ENCODE results near the gene PIGR.

DNA sequence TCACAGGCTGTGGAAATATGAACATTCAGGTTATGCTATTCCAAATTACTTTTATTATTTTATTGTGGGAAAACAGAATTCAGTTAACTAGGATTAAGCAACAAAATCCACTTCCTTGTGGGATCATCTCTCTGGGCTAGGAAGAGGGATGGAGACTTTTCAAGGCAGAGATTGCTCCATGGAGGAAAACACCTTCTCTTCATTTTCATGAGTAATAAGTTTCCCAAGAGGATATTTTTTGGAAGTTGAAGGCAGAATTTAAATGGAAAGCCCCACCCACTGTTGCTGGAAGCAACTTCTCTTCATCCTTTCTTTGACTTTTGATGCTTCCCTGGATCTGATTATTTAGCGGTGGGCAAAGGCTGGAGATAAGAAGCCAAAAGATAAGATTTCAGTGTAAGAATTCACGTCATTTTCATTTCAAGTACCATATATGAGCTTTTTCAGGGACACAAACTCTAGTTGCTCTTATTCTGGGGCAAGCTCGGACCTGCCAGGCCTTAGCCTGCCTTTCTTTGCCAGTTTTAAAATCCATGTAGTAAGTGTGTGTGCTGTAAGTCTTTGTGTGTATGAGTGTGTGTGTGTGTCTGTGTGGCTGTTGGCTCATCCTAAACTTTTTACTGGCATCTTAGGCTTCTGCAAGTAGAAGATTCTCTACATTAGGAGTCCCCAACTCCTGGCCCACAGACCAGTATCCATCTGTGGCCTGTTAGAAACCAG is 60.8 kb downstream of the PIGR start:
- TF ChIP-seq, protein P1, sequence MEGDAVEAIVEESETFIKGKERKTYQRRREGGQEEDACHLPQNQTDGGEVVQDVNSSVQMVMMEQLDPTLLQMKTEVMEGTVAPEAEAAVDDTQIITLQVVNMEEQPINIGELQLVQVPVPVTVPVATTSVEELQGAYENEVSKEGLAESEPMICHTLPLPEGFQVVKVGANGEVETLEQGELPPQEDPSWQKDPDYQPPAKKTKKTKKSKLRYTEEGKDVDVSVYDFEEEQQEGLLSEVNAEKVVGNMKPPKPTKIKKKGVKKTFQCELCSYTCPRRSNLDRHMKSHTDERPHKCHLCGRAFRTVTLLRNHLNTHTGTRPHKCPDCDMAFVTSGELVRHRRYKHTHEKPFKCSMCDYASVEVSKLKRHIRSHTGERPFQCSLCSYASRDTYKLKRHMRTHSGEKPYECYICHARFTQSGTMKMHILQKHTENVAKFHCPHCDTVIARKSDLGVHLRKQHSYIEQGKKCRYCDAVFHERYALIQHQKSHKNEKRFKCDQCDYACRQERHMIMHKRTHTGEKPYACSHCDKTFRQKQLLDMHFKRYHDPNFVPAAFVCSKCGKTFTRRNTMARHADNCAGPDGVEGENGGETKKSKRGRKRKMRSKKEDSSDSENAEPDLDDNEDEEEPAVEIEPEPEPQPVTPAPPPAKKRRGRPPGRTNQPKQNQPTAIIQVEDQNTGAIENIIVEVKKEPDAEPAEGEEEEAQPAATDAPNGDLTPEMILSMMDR (IDR thresholded peaks at IDR 0.05): no peak
- TF ChIP-seq POLR2A (IDR thresholded peaks at IDR 0.05) (no peak), POLR2AphosphoS5 (IDR thresholded peaks at IDR 0.05; ENCODE audit: insufficient read depth in 1 of 2, low read depth in 1 of 2) (no peak)

Measured in vagina (tissue), 2 donors.